ENCODE results near the gene CD84.

DNA sequence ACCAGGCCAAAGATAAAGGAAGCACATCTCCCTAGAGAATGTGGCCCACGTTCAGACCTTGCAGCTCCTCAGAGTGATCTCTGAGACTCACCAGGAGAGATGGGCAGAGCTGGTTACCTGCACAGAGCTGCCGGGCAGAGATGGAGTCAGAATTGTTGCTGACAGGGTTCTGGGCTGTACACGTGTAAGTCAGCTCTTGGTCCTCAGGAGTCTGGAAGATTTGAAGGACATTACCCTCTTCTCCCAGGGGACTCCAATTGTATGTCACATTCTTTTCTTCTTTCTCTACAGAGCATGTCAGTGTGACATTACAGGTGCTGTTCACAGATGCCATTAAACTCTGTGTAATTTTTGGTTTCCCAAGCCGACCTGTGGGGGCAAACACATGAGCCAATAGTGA lies 25.5 kb downstream of the CD84 start:
- TF ChIP-seq, protein P1, sequence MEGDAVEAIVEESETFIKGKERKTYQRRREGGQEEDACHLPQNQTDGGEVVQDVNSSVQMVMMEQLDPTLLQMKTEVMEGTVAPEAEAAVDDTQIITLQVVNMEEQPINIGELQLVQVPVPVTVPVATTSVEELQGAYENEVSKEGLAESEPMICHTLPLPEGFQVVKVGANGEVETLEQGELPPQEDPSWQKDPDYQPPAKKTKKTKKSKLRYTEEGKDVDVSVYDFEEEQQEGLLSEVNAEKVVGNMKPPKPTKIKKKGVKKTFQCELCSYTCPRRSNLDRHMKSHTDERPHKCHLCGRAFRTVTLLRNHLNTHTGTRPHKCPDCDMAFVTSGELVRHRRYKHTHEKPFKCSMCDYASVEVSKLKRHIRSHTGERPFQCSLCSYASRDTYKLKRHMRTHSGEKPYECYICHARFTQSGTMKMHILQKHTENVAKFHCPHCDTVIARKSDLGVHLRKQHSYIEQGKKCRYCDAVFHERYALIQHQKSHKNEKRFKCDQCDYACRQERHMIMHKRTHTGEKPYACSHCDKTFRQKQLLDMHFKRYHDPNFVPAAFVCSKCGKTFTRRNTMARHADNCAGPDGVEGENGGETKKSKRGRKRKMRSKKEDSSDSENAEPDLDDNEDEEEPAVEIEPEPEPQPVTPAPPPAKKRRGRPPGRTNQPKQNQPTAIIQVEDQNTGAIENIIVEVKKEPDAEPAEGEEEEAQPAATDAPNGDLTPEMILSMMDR (IDR thresholded peaks at IDR 0.05), result no peak
- no peak for TF ChIP-seq POLR2A (IDR thresholded peaks at IDR 0.05)

All from prostate gland (tissue), 2 donors.